OCI-LY3 (cell line): Measurements from ENCODE around the gene NELL2.

Experiments used
- EZH2phosphoT487 ChIP-seq: fragments of 200-600 bp; shearing (Covaris generic); IDR thresholded peaks from 2 replicates; pipeline ENCODE4 v1.6.1; 2018; ENCODE audit warnings: antibody characterized with exemption, mixed run types, low read depth
- TF ChIP-seq, protein P1 (sequence below): fragments of 200-600, 300-600 bp; sonication (generic); IDR thresholded peaks from 2 replicates; pipeline ENCODE4 v1.5.1; 2014; ENCODE audit warnings: antibody characterized with exemption, low read length, low read depth

DNA sequence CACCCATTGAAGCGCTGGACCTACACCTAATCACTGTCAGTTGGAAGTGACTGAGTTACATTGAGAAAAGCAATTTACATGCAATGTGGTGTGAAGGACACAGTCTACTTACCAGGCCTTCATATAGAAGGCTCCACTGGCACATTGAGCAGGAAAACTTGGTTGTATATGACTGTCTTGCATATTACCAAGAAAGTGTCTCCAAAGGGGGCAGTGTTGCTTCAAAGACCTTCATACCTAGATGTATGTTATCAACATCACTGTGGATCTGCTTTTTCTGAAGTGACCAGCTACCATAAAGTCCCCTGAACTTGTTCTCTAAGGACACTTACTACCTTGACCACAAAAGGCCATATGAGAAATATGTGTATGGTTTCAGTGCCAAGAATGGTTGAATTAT lies 64.1 kb downstream of the NELL2 start:
- TF ChIP-seq, protein P1, sequence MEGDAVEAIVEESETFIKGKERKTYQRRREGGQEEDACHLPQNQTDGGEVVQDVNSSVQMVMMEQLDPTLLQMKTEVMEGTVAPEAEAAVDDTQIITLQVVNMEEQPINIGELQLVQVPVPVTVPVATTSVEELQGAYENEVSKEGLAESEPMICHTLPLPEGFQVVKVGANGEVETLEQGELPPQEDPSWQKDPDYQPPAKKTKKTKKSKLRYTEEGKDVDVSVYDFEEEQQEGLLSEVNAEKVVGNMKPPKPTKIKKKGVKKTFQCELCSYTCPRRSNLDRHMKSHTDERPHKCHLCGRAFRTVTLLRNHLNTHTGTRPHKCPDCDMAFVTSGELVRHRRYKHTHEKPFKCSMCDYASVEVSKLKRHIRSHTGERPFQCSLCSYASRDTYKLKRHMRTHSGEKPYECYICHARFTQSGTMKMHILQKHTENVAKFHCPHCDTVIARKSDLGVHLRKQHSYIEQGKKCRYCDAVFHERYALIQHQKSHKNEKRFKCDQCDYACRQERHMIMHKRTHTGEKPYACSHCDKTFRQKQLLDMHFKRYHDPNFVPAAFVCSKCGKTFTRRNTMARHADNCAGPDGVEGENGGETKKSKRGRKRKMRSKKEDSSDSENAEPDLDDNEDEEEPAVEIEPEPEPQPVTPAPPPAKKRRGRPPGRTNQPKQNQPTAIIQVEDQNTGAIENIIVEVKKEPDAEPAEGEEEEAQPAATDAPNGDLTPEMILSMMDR, result peak; percentile 37
- TF ChIP-seq EZH2phosphoT487, result no peak
